ENCODE measurements around the gene SPTBN4. TPM values are rescaled to one million over a fixed set of nuclear protein-coding genes. Genes with fewer than 3 reads are reported as not detected.
"Not testable (repeated sequence)": the region's sequence is repeated elsewhere in the genome, so short reads cannot be mapped to it uniquely, and the experiment has no call there.

The SPTBN4 gene
- total RNA-seq, 2 donors from 2014 or later: 0.21 to 0.25 TPM

DNA sequence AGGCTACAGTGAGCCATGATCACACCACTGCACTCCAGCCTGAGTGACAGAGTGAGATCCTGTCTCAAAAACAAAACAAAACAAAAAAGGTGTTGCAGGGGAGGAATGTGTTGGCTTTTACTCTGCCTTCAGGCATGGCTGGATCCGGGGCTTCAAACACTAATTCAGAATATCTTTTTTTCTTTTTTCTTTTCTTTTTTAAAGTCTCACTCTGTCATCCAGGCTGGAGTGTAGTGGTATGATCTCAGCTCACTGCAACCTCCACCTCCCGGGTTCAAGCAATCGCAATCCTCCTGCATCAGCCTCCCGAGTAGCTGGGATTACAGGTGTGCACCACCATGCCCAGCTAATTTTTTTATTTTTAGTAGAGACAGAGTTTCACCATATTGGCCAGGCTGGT, 124.9 kb downstream of the SPTBN4 start:
- not testable (repeated sequence) for H3K9me3 ChIP-seq (ENCODE audit: control insufficient read depth, low read length, poor library complexity, severe bottlenecking); H3K27ac Mint-ChIP-seq; ATAC-seq; DNase-seq; H3K36me3 Mint-ChIP-seq (ENCODE audit: low read depth); H3K27me3 Mint-ChIP-seq; H3K4me3 Mint-ChIP-seq
- peaks cover 15% of the 10 kb centered on the region for H3K4me1 Mint-ChIP-seq

DNA sequence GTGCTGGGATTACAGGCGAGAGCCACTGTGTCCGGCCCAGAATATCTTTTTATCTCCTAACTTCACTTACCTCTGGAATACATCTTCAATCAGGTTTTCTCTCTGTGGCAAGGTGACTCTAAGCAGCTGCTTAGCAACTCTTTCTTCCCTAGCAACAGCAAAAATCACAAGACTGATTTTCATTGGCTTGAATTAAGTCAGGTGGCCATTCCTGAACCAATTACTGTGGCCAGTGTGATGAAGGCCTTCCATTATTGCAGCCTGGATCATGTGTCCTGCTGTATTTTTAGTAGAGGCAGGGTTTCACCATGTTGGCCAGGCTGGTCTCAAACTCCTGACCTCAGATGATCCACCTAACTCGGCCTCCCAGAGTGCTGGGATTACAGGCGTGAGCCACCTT, 125.4 kb downstream of the SPTBN4 start:
- H3K4me1 Mint-ChIP-seq: peaks cover 12% of the 10 kb centered on the region
- no peak overlapping the region for H3K4me3 Mint-ChIP-seq
- no peaks in the 10 kb centered on the region for H3K9me3 ChIP-seq (ENCODE audit: control insufficient read depth, low read length, poor library complexity, severe bottlenecking)
- peaks cover 5% of the 10 kb centered on the region for H3K36me3 Mint-ChIP-seq (ENCODE audit: low read depth)
- no peaks in the 10 kb centered on the region for H3K27me3 Mint-ChIP-seq
- DNase-seq (no peak), ATAC-seq (peak; percentile 84)
- no peak overlapping the region for H3K27ac Mint-ChIP-seq

DNA sequence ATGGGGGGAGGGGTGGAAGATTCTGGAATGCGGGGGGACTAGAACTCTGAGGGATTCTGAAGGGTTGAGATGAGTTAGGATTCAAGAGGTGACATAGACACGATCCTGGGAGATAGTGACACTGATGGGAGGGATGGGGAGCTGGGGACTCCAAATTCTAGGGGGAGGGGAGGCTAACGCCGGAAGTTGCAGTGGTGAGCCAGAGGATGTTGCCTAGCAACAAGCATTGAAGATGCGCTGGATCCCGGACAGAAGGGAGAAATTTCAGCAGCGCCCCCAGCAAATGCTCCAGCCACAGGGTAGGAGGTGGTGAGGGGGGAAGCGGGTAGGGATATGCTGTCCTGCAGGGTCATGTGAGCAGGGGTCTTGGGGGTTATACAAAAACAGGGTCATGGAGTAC, 127.5 kb downstream of the SPTBN4 start:
- Mint-ChIP-seq H3K27ac (peak overlapping the region; percentile 70), H3K36me3 (ENCODE audit: low read depth) (peaks cover 4% of the 10 kb centered on the region), H3K4me1 (peaks cover 21% of the 10 kb centered on the region), H3K4me3 (no peak overlapping the region), H3K27me3 (peaks cover 10% of the 10 kb centered on the region)
- no peak for DNase-seq
- H3K9me3 ChIP-seq (ENCODE audit: control insufficient read depth, low read length, poor library complexity, severe bottlenecking): no peaks in the 10 kb centered on the region
- no peak for ATAC-seq

DNA sequence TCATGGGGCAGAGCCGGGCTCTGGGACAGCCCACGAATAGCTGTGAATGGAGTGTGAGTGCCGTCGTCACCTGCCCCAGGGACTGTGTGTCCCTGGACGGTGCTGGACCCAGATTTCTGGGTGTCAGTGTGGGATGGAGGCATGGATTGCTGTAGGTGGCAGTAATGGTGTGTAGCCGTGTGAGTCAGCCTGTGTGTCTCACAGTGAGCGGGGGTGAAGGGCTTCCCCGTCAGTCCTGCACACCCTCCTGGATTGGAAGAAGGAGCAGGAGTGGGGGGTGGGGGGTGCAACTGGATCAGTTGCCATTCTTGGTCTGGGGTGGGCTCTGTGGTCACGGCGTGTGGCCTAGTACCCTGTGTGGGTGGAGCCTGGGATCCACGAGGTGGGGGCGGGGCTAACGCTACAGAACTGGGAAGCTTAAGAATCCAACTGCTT, 127.9 kb downstream of the SPTBN4 start:
- peaks cover 14% of the 10 kb centered on the region for H3K27me3 Mint-ChIP-seq
- H3K9me3 ChIP-seq (ENCODE audit: control insufficient read depth, low read length, poor library complexity, severe bottlenecking): no peaks in the 10 kb centered on the region
- peaks cover 6% of the 10 kb centered on the region for H3K36me3 Mint-ChIP-seq (ENCODE audit: low read depth)
- H3K27ac Mint-ChIP-seq: peak overlapping the region; percentile 70
- H3K4me3 Mint-ChIP-seq: no peak overlapping the region
- H3K4me1 Mint-ChIP-seq: peaks cover 23% of the 10 kb centered on the region
- DNase-seq (no peak), ATAC-seq (no peak)

DNA sequence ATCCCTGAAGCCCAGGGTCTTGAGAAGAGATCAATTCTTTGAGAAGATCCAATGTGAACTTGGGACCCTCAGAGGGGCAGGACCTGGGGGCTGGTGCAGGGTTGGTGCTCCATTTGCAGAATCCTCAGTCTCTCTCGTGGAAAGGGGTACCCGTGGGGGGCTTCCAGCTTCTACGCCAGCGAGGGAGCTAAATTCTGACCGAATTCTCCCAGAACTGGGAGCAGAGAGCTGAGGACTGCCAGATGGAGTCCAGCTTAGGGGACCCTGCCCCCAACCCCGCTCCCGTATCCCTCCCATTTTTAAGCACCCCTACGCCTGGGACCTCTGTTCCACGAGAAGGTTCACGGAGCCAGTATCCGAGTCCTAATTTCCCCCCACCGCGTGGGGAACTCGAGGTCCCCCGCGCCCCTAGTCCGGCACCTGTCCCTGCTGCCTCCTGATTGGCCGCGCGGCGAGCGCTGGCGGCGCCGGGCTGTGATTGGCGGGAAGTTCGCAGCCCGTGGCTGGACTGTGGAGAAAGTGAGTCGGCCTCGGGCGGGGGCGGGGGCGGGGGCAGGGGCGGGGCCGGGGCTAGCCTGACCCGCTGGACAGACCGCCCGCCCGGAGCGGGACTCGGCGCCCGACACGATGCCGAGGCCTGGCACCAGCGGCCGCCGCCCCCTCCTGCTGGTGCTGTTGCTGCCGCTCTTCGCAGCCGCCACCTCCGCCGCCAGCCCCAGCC, 130.0 kb downstream of the SPTBN4 start:
- no peaks in the 10 kb centered on the region for H3K9me3 ChIP-seq (ENCODE audit: control insufficient read depth, low read length, poor library complexity, severe bottlenecking)
- no peak overlapping the region for H3K27ac Mint-ChIP-seq
- peaks cover 26% of the 10 kb centered on the region for H3K27me3 Mint-ChIP-seq
- DNase-seq: no peak
- peaks cover 8% of the 10 kb centered on the region for H3K36me3 Mint-ChIP-seq (ENCODE audit: low read depth)
- peaks cover 33% of the 10 kb centered on the region for H3K4me1 Mint-ChIP-seq
- ATAC-seq: no peak
- no peak overlapping the region for H3K4me3 Mint-ChIP-seq

DNA sequence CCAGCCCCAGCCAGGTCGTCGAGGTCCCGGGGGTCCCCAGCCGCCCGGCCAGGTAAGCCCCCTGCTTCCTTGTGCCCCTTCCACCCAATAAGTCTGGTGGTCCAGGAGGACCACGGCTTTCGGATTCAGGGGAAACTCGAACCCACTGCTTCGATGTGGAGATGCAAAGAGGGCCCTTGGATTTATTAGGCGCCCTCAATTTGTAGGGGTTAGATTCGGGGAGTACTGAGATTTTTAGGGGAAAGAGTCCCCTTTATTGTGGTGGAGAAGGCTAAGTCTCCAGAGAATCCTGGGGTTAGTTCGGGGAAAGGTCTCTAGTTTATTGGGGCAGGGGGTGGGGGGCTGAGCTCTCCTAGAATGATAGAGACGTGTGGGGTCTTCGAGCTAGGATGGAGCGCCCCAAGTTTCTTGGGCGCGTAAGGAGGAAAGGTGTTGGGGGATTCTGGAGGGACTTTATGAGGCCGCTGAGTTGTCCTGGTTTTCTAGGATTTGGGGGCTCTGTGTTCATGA, 130.6 kb downstream of the SPTBN4 start:
- DNase-seq (no peak), ATAC-seq (no peak)
- peaks cover 8% of the 10 kb centered on the region for H3K36me3 Mint-ChIP-seq (ENCODE audit: low read depth)
- no peak overlapping the region for H3K27ac Mint-ChIP-seq
- H3K4me1 Mint-ChIP-seq: peaks cover 38% of the 10 kb centered on the region
- no peaks in the 10 kb centered on the region for H3K9me3 ChIP-seq (ENCODE audit: control insufficient read depth, low read length, poor library complexity, severe bottlenecking)
- peaks cover 29% of the 10 kb centered on the region for H3K27me3 Mint-ChIP-seq
- peak overlapping the region; percentile 79 for H3K4me3 Mint-ChIP-seq

DNA sequence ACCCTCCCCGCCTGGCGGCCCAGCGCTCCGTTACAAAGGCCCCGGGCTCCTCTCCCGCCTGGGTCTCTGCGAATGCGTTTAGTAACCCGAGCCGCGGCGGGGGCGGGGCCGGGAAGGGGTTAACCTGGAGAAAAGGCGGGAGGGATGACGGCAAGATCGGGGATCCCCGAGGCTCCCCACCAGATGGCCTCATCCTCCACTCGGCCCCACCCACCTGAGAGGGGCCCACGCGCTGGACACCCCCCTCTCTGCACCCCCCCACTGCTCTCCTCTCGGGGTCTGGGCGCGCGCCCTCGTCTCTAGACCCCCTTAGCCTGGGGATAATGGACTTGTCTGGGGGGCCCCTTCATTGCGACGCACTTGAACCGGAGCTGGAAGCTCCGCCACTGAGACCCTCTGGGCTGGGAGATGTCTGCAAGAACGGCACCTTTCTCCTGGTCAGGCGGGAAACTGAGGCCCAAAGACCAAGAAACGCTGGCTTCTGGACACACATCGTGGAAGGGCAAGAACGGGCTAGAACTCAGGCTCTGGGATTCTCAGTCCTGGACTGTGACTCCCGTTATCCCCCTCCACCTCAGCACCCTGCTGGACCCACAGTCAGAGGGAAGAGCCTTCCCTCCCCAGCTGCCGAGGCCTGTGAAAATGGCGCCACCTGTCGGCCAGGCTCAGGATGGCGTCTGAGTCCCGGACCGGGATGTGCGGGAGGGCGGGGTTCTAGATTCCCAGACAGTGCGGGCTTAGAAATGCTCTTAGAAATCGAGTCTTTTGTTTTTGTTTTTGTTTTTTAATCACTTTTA, 131.5 kb downstream of the SPTBN4 start:
- H3K27me3 Mint-ChIP-seq: peaks cover 29% of the 10 kb centered on the region
- peak; percentile 69 for ATAC-seq
- H3K4me3 Mint-ChIP-seq: peak overlapping the region; percentile 25
- H3K4me1 Mint-ChIP-seq: peaks cover 40% of the 10 kb centered on the region
- H3K9me3 ChIP-seq (ENCODE audit: control insufficient read depth, low read length, poor library complexity, severe bottlenecking): no peaks in the 10 kb centered on the region
- peaks cover 8% of the 10 kb centered on the region for H3K36me3 Mint-ChIP-seq (ENCODE audit: low read depth)
- DNase-seq: peak; percentile 74 to 86 (median 74)
- H3K27ac Mint-ChIP-seq: peak overlapping the region; percentile 47

DNA sequence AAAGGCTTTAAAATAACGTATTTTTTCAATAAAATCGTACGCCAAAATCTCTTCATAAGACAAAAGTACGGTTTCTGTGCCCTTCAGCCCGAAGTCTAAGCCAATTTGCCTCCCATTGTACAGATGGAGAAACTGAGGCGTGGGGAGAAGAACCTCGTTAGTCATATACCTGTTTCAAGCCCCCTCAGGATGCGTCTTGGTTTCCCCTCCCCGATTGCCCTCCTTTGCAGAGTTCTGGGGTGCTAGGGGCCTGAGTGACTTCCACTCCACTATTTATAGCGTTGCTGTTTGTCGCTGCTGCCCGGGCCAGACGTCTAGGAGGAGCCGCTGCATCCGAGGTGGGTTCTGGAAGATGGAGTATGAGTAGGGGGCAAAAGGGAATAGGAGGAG, 132.1 kb downstream of the SPTBN4 start:
- H3K27ac Mint-ChIP-seq: peak overlapping the region; percentile 47

DNA sequence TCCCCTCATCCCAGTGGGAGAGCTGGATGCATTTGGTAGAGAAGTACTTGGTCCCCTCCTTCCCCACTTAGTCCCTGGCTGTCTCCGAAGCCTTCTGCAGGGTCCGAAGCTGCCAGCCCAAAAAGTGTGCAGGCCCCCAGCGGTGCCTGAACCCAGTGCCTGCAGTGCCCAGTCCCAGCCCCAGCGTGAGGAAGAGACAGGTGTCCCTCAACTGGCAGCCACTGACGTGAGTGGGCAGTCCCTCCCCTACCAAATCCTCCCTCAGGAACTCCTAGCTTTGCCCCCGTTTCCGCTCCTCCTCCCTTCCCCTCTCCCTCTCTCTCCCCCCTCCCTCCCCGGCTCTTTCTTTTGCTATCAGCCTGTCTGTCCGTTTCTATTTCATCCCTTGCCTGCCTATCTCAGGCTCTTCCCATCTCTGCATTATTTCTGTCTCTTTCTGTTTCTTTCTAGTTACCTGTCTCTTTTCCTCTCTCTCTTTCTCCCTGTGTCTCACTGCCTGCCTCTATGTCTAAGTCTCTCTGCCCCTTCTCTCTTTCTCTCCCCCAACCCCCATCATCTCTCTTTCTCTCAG, 132.6 kb downstream of the SPTBN4 start:
- H3K4me1 Mint-ChIP-seq: peaks cover 46% of the 10 kb centered on the region
- ATAC-seq: no peak
- DNase-seq: peak in 1 of 3 donors; percentile 29
- H3K27me3 Mint-ChIP-seq: peaks cover 29% of the 10 kb centered on the region
- H3K9me3 ChIP-seq (ENCODE audit: control insufficient read depth, low read length, poor library complexity, severe bottlenecking): no peaks in the 10 kb centered on the region
- H3K4me3 Mint-ChIP-seq: peak overlapping the region; percentile 90
- peaks cover 8% of the 10 kb centered on the region for H3K36me3 Mint-ChIP-seq (ENCODE audit: low read depth)
- H3K27ac Mint-ChIP-seq: peak overlapping the region; percentile 47

More for the DNA sequence above, 132.1 kb downstream of the SPTBN4 start:
- ATAC-seq: no peak
- Mint-ChIP-seq H3K4me1 (peaks cover 46% of the 10 kb centered on the region), H3K36me3 (ENCODE audit: low read depth) (peaks cover 8% of the 10 kb centered on the region), H3K4me3 (no peak overlapping the region), H3K27me3 (peaks cover 29% of the 10 kb centered on the region)
- no peaks in the 10 kb centered on the region for H3K9me3 ChIP-seq (ENCODE audit: control insufficient read depth, low read length, poor library complexity, severe bottlenecking)
- no peak for DNase-seq

DNA sequence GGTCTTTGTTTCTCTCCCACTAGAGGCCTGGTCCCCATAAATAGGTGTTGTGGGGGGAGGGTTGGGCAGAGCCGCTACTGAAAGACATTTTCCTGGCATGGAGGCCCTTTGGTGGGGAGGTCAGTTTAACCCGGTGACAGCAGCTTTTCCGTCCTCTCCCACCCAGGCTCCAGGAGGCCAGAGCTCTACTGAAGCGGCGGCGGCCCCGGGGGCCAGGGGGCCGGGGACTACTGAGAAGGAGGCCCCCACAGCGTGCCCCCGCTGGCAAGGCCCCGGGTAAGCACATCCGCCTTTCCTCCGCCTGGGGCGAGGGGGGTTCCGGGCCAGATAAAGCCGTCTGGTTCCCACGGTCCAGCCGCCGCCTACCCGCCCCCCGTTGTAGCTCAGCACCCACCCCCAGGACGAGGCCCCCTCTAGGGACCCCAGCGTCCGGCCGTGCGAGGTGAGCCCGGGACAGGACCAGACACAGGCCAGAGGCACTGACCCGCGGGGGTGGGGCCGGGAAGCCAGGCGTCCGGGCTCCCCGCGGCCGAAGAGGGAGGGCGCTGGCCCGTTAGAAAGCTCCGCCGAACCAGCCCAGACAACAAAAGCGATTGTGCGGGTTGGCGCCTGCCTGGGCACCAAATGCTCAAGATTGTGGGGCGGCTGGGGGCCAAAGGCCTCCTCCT, 133.2 kb downstream of the SPTBN4 start:
- ATAC-seq (no peak), DNase-seq (no peak)

DNA sequence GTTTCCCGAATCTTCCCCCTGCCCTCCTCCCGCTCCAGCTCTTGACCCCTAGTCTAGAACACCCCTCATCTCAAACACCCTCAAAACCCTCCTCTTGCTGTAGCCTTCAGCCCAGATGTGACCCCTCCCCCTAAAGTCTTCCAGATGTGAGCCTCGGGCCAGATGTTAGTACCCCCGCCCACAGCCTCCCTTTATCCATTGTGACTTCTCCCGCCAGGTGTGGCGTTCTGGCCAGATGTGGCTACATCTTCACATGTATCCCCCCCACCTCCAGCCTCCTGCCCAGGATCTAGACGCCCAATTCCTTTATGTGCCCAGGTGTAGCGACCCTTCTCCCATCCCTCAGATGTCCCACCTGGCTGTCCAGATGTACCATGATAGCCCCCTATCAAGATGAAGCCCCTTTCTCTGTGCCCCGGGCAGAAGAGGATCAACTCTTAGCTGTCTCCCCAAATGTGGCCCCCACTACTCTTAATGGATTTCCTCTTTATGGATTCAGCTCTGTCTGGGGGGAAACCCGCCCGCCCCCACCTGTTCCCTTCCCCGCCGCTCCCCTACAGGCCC, 133.9 kb downstream of the SPTBN4 start:
- Mint-ChIP-seq H3K4me1 (peaks cover 47% of the 10 kb centered on the region), H3K27me3 (peaks cover 29% of the 10 kb centered on the region), H3K4me3 (peak overlapping the region; percentile 77), H3K36me3 (ENCODE audit: low read depth) (peaks cover 8% of the 10 kb centered on the region), H3K27ac (peak overlapping the region; percentile 27)
- ATAC-seq (no peak), DNase-seq (no peak)
- no peaks in the 10 kb centered on the region for H3K9me3 ChIP-seq (ENCODE audit: control insufficient read depth, low read length, poor library complexity, severe bottlenecking)

More for the DNA sequence above, 133.2 kb downstream of the SPTBN4 start:
- peak overlapping the region; percentile 90 for H3K4me3 Mint-ChIP-seq
- H3K9me3 ChIP-seq (ENCODE audit: control insufficient read depth, low read length, poor library complexity, severe bottlenecking): no peaks in the 10 kb centered on the region
- peak overlapping the region; percentile 47 for H3K27ac Mint-ChIP-seq
- peaks cover 29% of the 10 kb centered on the region for H3K27me3 Mint-ChIP-seq
- H3K4me1 Mint-ChIP-seq: peaks cover 43% of the 10 kb centered on the region
- H3K36me3 Mint-ChIP-seq (ENCODE audit: low read depth): peaks cover 8% of the 10 kb centered on the region

DNA sequence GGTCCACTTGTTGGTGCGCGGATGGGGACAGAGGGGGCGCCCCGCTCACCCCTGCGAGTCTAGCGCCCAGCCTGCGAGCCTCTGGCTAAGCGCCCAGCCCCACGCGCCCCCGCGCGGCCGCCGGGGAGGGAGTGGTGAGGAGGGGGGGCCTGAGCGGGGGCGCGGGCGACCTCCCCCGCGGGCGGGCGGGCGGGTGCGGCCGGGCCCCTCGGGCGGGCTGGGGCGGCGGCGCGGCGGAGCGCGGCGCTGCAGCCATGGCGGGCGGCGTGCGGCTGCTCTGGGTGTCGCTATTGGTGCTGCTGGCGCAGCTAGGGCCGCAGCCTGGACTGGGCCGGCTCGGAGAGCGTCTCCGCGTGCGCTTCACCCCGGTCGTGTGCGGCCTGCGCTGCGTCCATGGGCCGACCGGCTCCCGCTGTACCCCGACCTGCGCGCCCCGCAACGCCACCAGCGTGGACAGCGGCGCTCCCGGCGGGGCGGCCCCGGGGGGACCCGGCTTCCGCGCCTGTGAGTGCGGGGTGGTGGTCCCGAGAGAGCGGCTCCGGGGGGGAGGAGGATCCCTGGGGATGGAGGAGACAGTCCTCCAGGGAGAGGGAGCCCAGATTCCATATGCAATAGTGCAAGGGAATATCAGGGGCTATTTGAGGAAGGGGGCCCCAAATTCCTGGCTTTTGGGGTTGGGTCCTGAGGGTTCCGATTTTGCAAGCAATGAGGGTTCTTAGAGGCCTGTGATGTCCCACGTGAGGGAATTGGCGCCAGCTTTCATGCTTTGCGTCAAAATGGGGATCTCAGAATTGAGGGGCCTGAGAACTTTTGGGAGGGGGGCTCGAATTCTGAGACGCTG, 134.6 kb downstream of the SPTBN4 start, which contains the start of gene LTBP4:
LTBP4 (plus strand) TSS at position 236 of the 841 bp plus-strand sequence; CDS start at position 255, 19 bp downstream.
- no peaks in the 10 kb centered on the region for H3K9me3 ChIP-seq (ENCODE audit: control insufficient read depth, low read length, poor library complexity, severe bottlenecking)
- Mint-ChIP-seq H3K36me3 (ENCODE audit: low read depth) (peaks cover 8% of the 10 kb centered on the region), H3K27me3 (peaks cover 29% of the 10 kb centered on the region), H3K4me1 (peaks cover 50% of the 10 kb centered on the region), H3K27ac (peak within 1 kb of the TSS; percentile 27), H3K4me3 (peak within 1 kb of the TSS; percentile 83)
- no peak for ATAC-seq
- peak in 2 of 3 donors; percentile 29 to 44 for DNase-seq
